ENCODE measurements around the gene HIP1R. TPM values are rescaled to one million over a fixed set of nuclear protein-coding genes. Genes with fewer than 3 reads are reported as not detected.
A peak's percentile ranks its signal among the peaks of the same experiment; 100 is the strongest.
"Not testable (repeated sequence)": the region's sequence is repeated elsewhere in the genome, so short reads cannot be mapped to it uniquely, and the experiment has no call there.

Gene HIP1R
- polyA plus RNA-seq, 3 donors, result 0.09 to 0.60 TPM; not detected in 1

GRCh38 chr12:122874081-122874480 is 38.8 kb downstream of the HIP1R start:
- peaks cover 94% of the 10 kb centered on the region for H4K20me1 ChIP-seq (ENCODE audit: insufficient read depth, low read length)
- H3K9me3 ChIP-seq (replicated peaks in 1 of 2; ENCODE audit: control insufficient read depth in 1 of 2, insufficient read depth in 1 of 2, low read length in 2 of 2), result no peaks in the 10 kb centered on the region
- Mint-ChIP-seq H3K4me1 (peaks cover 87% of the 10 kb centered on the region), H3K4me3 (peak overlapping the region in 1 of 2 donors; percentile 30), H3K9me3 (peaks cover 0 to 6% (median 0%) of the 10 kb centered on the region in 7 donors), H3K27ac (no peak overlapping the region), H3K36me3 (peaks cover 62 to 64% of the 10 kb centered on the region in 2 donors), H3K27me3 (ENCODE audit: low read depth in 3 of 3) (peaks cover 3 to 12% (median 5%) of the 10 kb centered on the region in 3 donors)
- H3K4me3 ChIP-seq (replicated peaks in 1 of 3; ENCODE audit: low read depth in 2 of 3, low read length in 3 of 3), result no peak overlapping the region
- H3K27ac ChIP-seq (ENCODE audit: low read depth in 1 of 2, low read length in 2 of 2), result no peak overlapping the region
- no peaks in the 10 kb centered on the region for H3K27me3 ChIP-seq (ENCODE audit: control insufficient read depth in 2 of 2, insufficient read depth in 2 of 2, low read length in 2 of 2)
- no peak overlapping the region for H3K9ac ChIP-seq (ENCODE audit: insufficient read depth, low read length, poor library complexity, severe bottlenecking)
- peaks cover 85% of the 10 kb centered on the region for H3K79me2 ChIP-seq (ENCODE audit: insufficient read depth, low read length)
- no peak overlapping the region for H2AFZ ChIP-seq (ENCODE audit: insufficient read depth, low read depth, low read length, poor library complexity, severe bottlenecking)
- H3K4me1 ChIP-seq (ENCODE audit: control insufficient read depth in 1 of 2, insufficient read depth in 2 of 2, low read length in 2 of 2), result peaks cover 56 to 77% of the 10 kb centered on the region in 2 donors
- intact Hi-C loops (cut with micrococcal nuclease), result no loop called here
- no peak for DNase-seq
- WGBS (ENCODE audit: insufficient coverage), result 93% methylated on average over 2 of the region's 12 CpGs
- TF ChIP-seq CTCF (IDR thresholded peaks at IDR 0.05), result no peak
- peaks cover 13 to 29% of the 10 kb centered on the region in 2 donors for H3K36me3 ChIP-seq (replicated peaks in 1 of 2; ENCODE audit: control insufficient read depth in 1 of 2, insufficient read depth in 2 of 2, low read length in 2 of 2)
- no peak overlapping the region for H3K4me2 ChIP-seq (replicated peaks; ENCODE audit: extremely low read depth, low read length, poor library complexity, severe bottlenecking)

- Histone ChIP-seq H3K4me3 (replicated peaks in 1 of 3; ENCODE audit: low read depth in 2 of 3, low read length in 3 of 3) (no peak overlapping the region), H2AFZ (ENCODE audit: insufficient read depth, low read depth, low read length, poor library complexity, severe bottlenecking) (no peak overlapping the region), H3K27ac (ENCODE audit: low read depth in 1 of 2, low read length in 2 of 2) (peak overlapping the region in 1 of 2 donors; percentile 6), H3K4me2 (replicated peaks; ENCODE audit: extremely low read depth, low read length, poor library complexity, severe bottlenecking) (no peak overlapping the region), H3K36me3 (replicated peaks in 1 of 2; ENCODE audit: control insufficient read depth in 1 of 2, insufficient read depth in 2 of 2, low read length in 2 of 2) (peaks cover 5 to 28% of the 10 kb centered on the region in 2 donors), H3K27me3 (ENCODE audit: control insufficient read depth in 2 of 2, insufficient read depth in 2 of 2, low read length in 2 of 2) (no peaks in the 10 kb centered on the region), H4K20me1 (ENCODE audit: insufficient read depth, low read length) (peaks cover 95% of the 10 kb centered on the region), H3K4me1 (ENCODE audit: control insufficient read depth in 1 of 2, insufficient read depth in 2 of 2, low read length in 2 of 2) (peaks cover 48 to 71% of the 10 kb centered on the region in 2 donors), H3K9me3 (replicated peaks in 1 of 2; ENCODE audit: control insufficient read depth in 1 of 2, insufficient read depth in 1 of 2, low read length in 2 of 2) (no peaks in the 10 kb centered on the region), H3K79me2 (ENCODE audit: insufficient read depth, low read length) (peaks cover 85% of the 10 kb centered on the region), H3K9ac (ENCODE audit: insufficient read depth, low read length, poor library complexity, severe bottlenecking) (no peak overlapping the region)
- peak in 1 of 3 donors; percentile 16 for DNase-seq
- Mint-ChIP-seq H3K27ac (peak overlapping the region in 3 of 7 donors; percentile 16 to 74 (median 38)), H3K9me3 (peaks cover 0 to 6% (median 0%) of the 10 kb centered on the region in 7 donors), H3K4me3 (peak overlapping the region in 1 of 2 donors; percentile 59), H3K27me3 (ENCODE audit: low read depth in 3 of 3) (peaks cover 3 to 25% (median 8%) of the 10 kb centered on the region in 3 donors), H3K36me3 (peaks cover 63 to 64% of the 10 kb centered on the region in 2 donors), H3K4me1 (peaks cover 92% of the 10 kb centered on the region)
- intact Hi-C loops (cut with micrococcal nuclease), result no loop called here
- no peak for TF ChIP-seq CTCF (IDR thresholded peaks at IDR 0.05)
- WGBS (ENCODE audit: insufficient coverage), result 100% methylated on average over 1 of the region's 7 CpGs
These were observed 40.4 kb downstream of the HIP1R start for GRCh38 chr12:122875590-122876220.

- H3K4me3 ChIP-seq (replicated peaks in 1 of 3; ENCODE audit: low read depth in 2 of 3, low read length in 3 of 3), result not testable (repeated sequence)
These were observed 41.0 kb downstream of the HIP1R start for GRCh38 chr12:122876281-122876680.

More at GRCh38 chr12:122876281-122876680, 41.0 kb downstream of the HIP1R start:
- Histone ChIP-seq H3K36me3 (replicated peaks in 1 of 2; ENCODE audit: control insufficient read depth in 1 of 2, insufficient read depth in 2 of 2, low read length in 2 of 2) (peaks cover 5 to 30% of the 10 kb centered on the region in 2 donors), H4K20me1 (ENCODE audit: insufficient read depth, low read length) (peaks cover 95% of the 10 kb centered on the region), H3K4me1 (ENCODE audit: control insufficient read depth in 1 of 2, insufficient read depth in 2 of 2, low read length in 2 of 2) (peaks cover 45 to 71% of the 10 kb centered on the region in 2 donors), H3K79me2 (ENCODE audit: insufficient read depth, low read length) (peaks cover 90% of the 10 kb centered on the region)
- H3K36me3 Mint-ChIP-seq, result peaks cover 64 to 66% of the 10 kb centered on the region in 2 donors
- H3K9me3 Mint-ChIP-seq; DNase-seq; H3K27me3 ChIP-seq (ENCODE audit: control insufficient read depth in 2 of 2, insufficient read depth in 2 of 2, low read length in 2 of 2); H3K9me3 ChIP-seq (replicated peaks in 1 of 2; ENCODE audit: control insufficient read depth in 1 of 2, insufficient read depth in 1 of 2, low read length in 2 of 2); H3K4me2 ChIP-seq (replicated peaks; ENCODE audit: extremely low read depth, low read length, poor library complexity, severe bottlenecking); H2AFZ ChIP-seq (ENCODE audit: insufficient read depth, low read depth, low read length, poor library complexity, severe bottlenecking); intact Hi-C loops (cut with micrococcal nuclease); H3K9ac ChIP-seq (ENCODE audit: insufficient read depth, low read length, poor library complexity, severe bottlenecking); H3K4me3 Mint-ChIP-seq; H3K27ac ChIP-seq (ENCODE audit: low read depth in 1 of 2, low read length in 2 of 2): not testable (repeated sequence)
- H3K4me1 Mint-ChIP-seq, result peaks cover 92% of the 10 kb centered on the region
- WGBS (ENCODE audit: insufficient coverage), result no CpG with 5 or more reads among the region's 5 CpGs
- H3K27me3 Mint-ChIP-seq (ENCODE audit: low read depth in 3 of 3), result peaks cover 4 to 28% (median 8%) of the 10 kb centered on the region in 3 donors
- peak overlapping the region in 1 of 7 donors; percentile 11 for H3K27ac Mint-ChIP-seq

Measured in CD14-positive monocyte (primary cell).